Gastrocnemius medialis (tissue), 4 donors: Measurements from ENCODE around the gene NFIA. TPM values are rescaled to one million over a fixed set of nuclear protein-coding genes. Genes with fewer than 3 reads are reported as not detected.

ENCODE experiments used
- ATAC-seq, 2 donors: fragments of 150-250 bp; one replicate each; pipeline ENCODE4 v1.9.1; 2016
- DNase-seq, 2 donors: peaks; one replicate each; pipeline ENCODE4 v3.0.0-alpha.2; 2019
- H3K27ac ChIP-seq, 4 donors: fragments of 200-600 bp; sonication (generic); 1 replicate in 1 of 4; 2 replicates in 3 of 4; pipeline ENCODE4 v1.5.1; 2016 to 2018; ENCODE audit warnings: mild to moderate bottlenecking in 2 of 4, moderate library complexity in 1 of 4
- H3K27me3 ChIP-seq, 3 donors: fragments of 200-600 bp; sonication (generic) in 2 of 3; 1 replicate in 1 of 3; 2 replicates in 2 of 3; pipeline versions ENCODE4 v1.5.1 to v1.6.0; 2016 to 2019; ENCODE audit warnings: mild to moderate bottlenecking in 1 of 3, moderate library complexity in 1 of 3
- H3K36me3 ChIP-seq, 2 donors: fragments of 200-600 bp; sonication (generic) in 1 of 2; one replicate each; pipeline ENCODE4 v1.5.1; 2017 to 2018
- H3K4me1 ChIP-seq, 2 donors: fragments of 200-600 bp; sonication (generic) in 1 of 2; one replicate each; pipeline ENCODE4 v1.5.1; 2016 to 2017; ENCODE audit warnings: mild to moderate bottlenecking in 2 of 2
- H3K4me3 ChIP-seq, 4 donors: fragments of 200-600 bp; sonication (generic) in 3 of 4; 1 replicate in 1 of 4; 2 replicates in 3 of 4; pipeline ENCODE4 v1.5.1; 2016 to 2019; ENCODE audit warnings: mild to moderate bottlenecking in 2 of 4
- H3K9me3 ChIP-seq, 3 donors: fragments of 200-600 bp; sonication (generic) in 2 of 3; 1 replicate in 1 of 3; 2 replicates in 2 of 3; pipeline ENCODE4 v1.5.1; 2016 to 2019
- CTCF ChIP-seq, 5 experiments: fragments of 450-650 bp in 3 of 5; fragments of 200-600 bp in 2 of 5; sonication (generic) in 2 of 5; IDR thresholded peaks in 4 of 5; conservative IDR thresholded peaks in 1 of 5; 1 replicate in 4 of 5; 2 replicates in 1 of 5; pipeline ENCODE4 v1.5.1; 2016 to 2019; ENCODE audit warnings: antibody characterized with exemption in 5 of 5, mild to moderate bottlenecking in 3 of 5, moderate library complexity in 3 of 5
- POLR2A ChIP-seq, 2 donors: fragments of 450-650 bp; IDR thresholded peaks; one replicate each; pipeline ENCODE4 v1.6.1; 2017; ENCODE audit warnings: antibody characterized with exemption in 2 of 2, mild to moderate bottlenecking in 2 of 2, moderate library complexity in 2 of 2
- in situ Hi-C, 4 donors: fragments of 200-750 bp; cut with MboI; loops; one replicate each; pipeline versions ENCODE4 v1.15.0 to v1.8.0; 2017; ENCODE audit warnings: low sequenced_read_pairs in 4 of 4
- intact Hi-C: fragments of 100-400 bp; cut with DNase I; formaldehyde crosslinking; loops from one replicate; pipeline ENCODE4 v1.15.1; 2023; ENCODE audit warnings: low total_unique reads
- total RNA-seq, 4 donors: library from RNA; depleted of rRNA; stranded (reverse); fragments of >200 nt; gene quantifications; one replicate each; pipeline versions ENCODE4 v1.1.0 to v1.2.3, GENCODE V29; 2016

Gene NFIA
- total RNA-seq, 4 donors from 2014 or later = 12.9 to 27.0 (median 26.6) TPM

GRCh38 chr1:61504305-61504704 is 421.9 kb downstream of the NFIA start:
- Histone ChIP-seq H3K27me3 (no peaks in the 10 kb centered on the region), H3K36me3 (no peaks in the 10 kb centered on the region), H3K27ac (no peak overlapping the region), H3K4me1 (no peaks in the 10 kb centered on the region), H3K9me3 (no peaks in the 10 kb centered on the region), H3K4me3 (no peak overlapping the region)
- no peak for ATAC-seq
- DNase-seq = no peak
- intact Hi-C loops = no loop called here
- TF ChIP-seq CTCF (IDR thresholded peaks at IDR 0.05 in 4 of 5, conservative IDR thresholded peaks at IDR 0.05 in 1 of 5) (no peak), POLR2A (IDR thresholded peaks at IDR 0.05) (no peak)
- in situ Hi-C loops = no loop called here

- ATAC-seq (no peak), DNase-seq (no peak)
- no peaks in the 10 kb centered on the region for H3K27me3 ChIP-seq
- H3K4me3 ChIP-seq = no peak overlapping the region
- H3K36me3 ChIP-seq = no peaks in the 10 kb centered on the region
- TF ChIP-seq CTCF (IDR thresholded peaks at IDR 0.05 in 4 of 5, conservative IDR thresholded peaks at IDR 0.05 in 1 of 5) = no peak
- no peak for TF ChIP-seq POLR2A (IDR thresholded peaks at IDR 0.05)
- no peaks in the 10 kb centered on the region for H3K9me3 ChIP-seq
- H3K27ac ChIP-seq = no peak overlapping the region
- H3K4me1 ChIP-seq = no peaks in the 10 kb centered on the region
- intact Hi-C loops (no loop called here), in situ Hi-C loops (no loop called here)
Measured at GRCh38 chr1:61504852-61505390, 422.6 kb downstream of the NFIA start.

- intact Hi-C loops = no loop called here
- ATAC-seq = no peak
Measured at GRCh38 chr1:61506236-61506635, 423.9 kb downstream of the NFIA start.

GRCh38 chr1:61506944-61507500 is 424.7 kb downstream of the NFIA start:
- H3K27me3 ChIP-seq = no peaks in the 10 kb centered on the region
- TF ChIP-seq CTCF (IDR thresholded peaks at IDR 0.05 in 4 of 5, conservative IDR thresholded peaks at IDR 0.05 in 1 of 5) = no peak
- TF ChIP-seq POLR2A (IDR thresholded peaks at IDR 0.05) = no peak
- in situ Hi-C loops (no loop called here), intact Hi-C loops (no loop called here)
- no peaks in the 10 kb centered on the region for H3K4me1 ChIP-seq
- H3K4me3 ChIP-seq = no peak overlapping the region
- DNase-seq (no peak), ATAC-seq (no peak)
- H3K36me3 ChIP-seq = no peaks in the 10 kb centered on the region
- H3K27ac ChIP-seq = no peak overlapping the region
- no peaks in the 10 kb centered on the region for H3K9me3 ChIP-seq

More at GRCh38 chr1:61506236-61506635, 423.9 kb downstream of the NFIA start:
- no peaks in the 10 kb centered on the region for H3K9me3 ChIP-seq
- H3K4me3 ChIP-seq = no peak overlapping the region
- H3K27me3 ChIP-seq = no peaks in the 10 kb centered on the region
- DNase-seq = no peak
- in situ Hi-C loops = no loop called here
- H3K27ac ChIP-seq = no peak overlapping the region
- H3K4me1 ChIP-seq = no peaks in the 10 kb centered on the region
- no peaks in the 10 kb centered on the region for H3K36me3 ChIP-seq
- TF ChIP-seq CTCF (IDR thresholded peaks at IDR 0.05 in 4 of 5, conservative IDR thresholded peaks at IDR 0.05 in 1 of 5) = no peak
- no peak for TF ChIP-seq POLR2A (IDR thresholded peaks at IDR 0.05)
